IPS-18a (cell line): ENCODE data around the gene UQCR11.

Experiments used
- H3K27ac ChIP-seq: one replicate; pipeline ENCODE4 v1.5.1; 2013; ENCODE audit warnings: low read length
- H3K27me3 ChIP-seq: one replicate; pipeline ENCODE4 v1.6.1; 2013; ENCODE audit warnings: mild to moderate bottlenecking, low read length; ENCODE audit not compliant: control insufficient read depth, insufficient read depth
- H3K36me3 ChIP-seq: one replicate; pipeline ENCODE4 v1.6.1; 2013; ENCODE audit warnings: low read depth, low read length; ENCODE audit not compliant: control insufficient read depth
- H3K4me1 ChIP-seq: one replicate; pipeline ENCODE4 v1.6.1; 2013; ENCODE audit warnings: low read depth, low read length; ENCODE audit not compliant: control insufficient read depth
- H3K4me3 ChIP-seq: one replicate; pipeline ENCODE4 v1.5.1; 2013; ENCODE audit warnings: low read length
- H3K9ac ChIP-seq: one replicate; pipeline ENCODE4 v1.6.1; 2013; ENCODE audit warnings: mild to moderate bottlenecking, low read length, moderate library complexity
- H3K9me3 ChIP-seq: one replicate; pipeline ENCODE4 v1.6.1; 2013; ENCODE audit warnings: low read depth, low read length; ENCODE audit not compliant: control insufficient read depth

The UQCR11 gene

DNA sequence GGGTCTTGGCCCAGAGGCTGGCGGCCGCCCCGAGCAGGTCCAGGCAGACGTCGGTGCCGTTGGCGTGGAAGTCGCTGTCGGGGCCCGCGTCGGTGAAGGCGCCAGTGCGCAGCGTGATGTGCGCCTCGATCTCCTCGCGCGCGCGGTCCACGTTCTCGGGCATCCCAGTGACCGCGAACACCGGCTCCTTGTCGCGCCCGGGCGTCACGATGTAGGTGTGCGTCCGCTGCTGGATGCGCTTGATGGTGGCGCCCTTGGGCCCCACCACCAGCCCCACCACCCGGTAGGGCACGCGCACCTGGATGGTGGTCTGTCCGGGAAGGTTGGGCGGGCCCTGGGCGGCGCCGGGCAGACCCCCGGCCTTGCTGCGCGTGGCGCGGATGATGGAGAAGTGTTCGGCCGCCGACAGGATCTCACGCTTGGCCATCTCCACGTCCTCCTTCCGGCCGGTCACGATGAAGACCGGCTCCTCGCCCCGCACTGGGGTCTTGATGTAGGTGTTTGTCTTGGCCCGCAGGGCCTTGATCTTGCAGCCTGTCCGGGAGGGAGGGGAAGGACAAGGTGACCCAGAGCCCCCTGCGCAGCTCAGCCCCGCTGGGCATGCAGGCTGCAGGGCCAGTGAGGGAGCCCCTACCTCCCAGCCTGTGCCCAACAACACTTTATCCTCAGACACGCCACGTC, 48.7 kb downstream of the UQCR11 start:
- Histone ChIP-seq H3K9ac (no peak overlapping the region), H3K4me1 (no peaks in the 10 kb centered on the region), H3K27ac (no peak overlapping the region), H3K9me3 (no peaks in the 10 kb centered on the region), H3K27me3 (no peaks in the 10 kb centered on the region), H3K36me3 (no peaks in the 10 kb centered on the region), H3K4me3 (no peak overlapping the region)

DNA sequence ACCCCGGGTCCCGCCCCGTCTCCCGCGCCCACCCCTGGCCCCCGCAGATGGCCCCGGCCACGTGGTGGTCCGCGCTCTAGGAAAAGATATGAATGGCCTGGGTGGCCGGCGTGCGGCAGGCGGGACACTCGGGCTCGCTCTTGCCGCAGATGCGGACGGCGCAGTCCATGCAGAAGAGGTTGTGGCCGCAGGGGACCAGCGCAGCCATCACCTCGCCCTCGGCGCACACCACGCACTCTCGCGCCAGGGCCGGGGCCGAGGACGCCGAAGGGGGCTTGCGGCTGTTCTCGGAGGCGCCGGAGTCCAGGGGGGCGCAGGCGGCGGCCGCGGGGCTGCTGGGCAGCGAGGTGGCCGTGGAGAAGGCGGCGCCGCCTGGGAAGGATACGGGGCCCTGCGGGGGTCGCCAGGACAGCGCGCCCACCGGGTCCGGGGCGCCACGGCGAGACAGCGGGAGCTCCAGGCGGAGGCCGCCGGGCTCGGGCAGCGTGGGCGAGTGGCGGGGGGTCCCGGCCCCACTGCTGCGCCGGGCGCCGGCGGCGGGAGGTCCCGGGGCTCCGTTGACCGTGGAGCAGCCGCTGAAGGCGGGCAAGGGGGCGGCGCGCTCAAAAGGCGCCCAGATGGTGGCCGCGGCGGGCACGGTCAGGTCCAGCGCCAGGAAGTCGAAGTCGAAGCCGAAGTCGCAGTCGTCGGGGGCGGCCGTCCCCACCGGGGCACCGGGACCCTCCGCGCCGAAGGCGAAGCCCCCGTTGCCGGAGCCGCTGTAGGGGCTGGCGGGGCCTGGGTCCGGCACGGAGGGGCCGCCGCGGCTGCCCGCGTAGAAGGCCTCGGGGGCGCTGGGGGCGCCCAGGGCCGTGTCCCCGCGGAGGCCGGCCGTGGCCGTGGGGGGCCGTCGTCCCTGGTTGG, 49.5 kb downstream of the UQCR11 start:
- Histone ChIP-seq H3K27ac (no peak overlapping the region), H3K4me1 (no peaks in the 10 kb centered on the region), H3K36me3 (no peaks in the 10 kb centered on the region), H3K4me3 (no peak overlapping the region), H3K9ac (no peak overlapping the region), H3K9me3 (no peaks in the 10 kb centered on the region), H3K27me3 (no peaks in the 10 kb centered on the region)

DNA sequence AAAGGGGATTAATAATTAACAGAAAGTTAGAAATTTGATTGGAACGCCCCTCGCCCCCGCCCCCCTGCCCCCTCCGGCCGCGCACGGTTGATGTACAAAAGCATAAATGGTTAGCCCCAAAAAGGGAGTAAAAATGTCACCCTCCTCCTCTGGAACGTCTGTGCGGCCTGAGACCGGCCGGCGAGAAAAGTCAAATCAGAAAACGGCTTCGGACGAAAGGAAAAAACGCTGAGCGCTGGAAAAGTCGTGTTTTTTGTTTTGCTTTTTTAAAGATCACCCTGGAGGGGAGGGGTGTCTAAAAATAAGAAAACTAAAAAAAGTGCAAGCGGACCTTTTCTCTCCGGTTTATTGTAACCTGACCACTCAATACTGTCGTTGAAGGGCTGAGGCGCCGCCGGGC, 50.3 kb downstream of the UQCR11 start:
- H3K9me3 ChIP-seq, result no peaks in the 10 kb centered on the region
- no peak overlapping the region for H3K4me3 ChIP-seq
- no peaks in the 10 kb centered on the region for H3K36me3 ChIP-seq
- no peaks in the 10 kb centered on the region for H3K4me1 ChIP-seq
- H3K27ac ChIP-seq, result no peak overlapping the region
- no peaks in the 10 kb centered on the region for H3K27me3 ChIP-seq
- no peak overlapping the region for H3K9ac ChIP-seq

DNA sequence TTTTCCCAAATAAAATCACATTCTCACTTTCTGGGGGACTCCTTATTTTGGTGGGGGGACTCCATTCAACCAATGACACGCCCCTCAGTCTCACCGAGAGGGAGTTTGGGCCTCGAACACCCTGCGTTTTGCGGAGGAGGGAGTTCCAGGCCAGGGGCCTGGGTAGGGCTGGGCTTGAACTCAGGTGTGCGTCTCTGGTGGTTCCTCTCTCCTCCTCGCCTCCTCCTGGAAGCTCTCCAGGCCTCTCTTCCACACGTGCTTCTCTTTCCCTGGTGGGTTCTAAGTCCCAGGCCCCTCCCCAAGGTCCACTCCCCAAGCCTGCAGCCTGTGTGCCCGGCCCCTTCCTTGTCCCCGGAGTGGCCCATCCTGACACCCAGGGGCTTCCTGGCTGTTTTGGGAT, 51.8 kb downstream of the UQCR11 start:
- Histone ChIP-seq H3K4me3 (no peak overlapping the region), H3K4me1 (no peaks in the 10 kb centered on the region), H3K36me3 (no peaks in the 10 kb centered on the region), H3K27me3 (no peaks in the 10 kb centered on the region), H3K9ac (no peak overlapping the region), H3K9me3 (no peaks in the 10 kb centered on the region), H3K27ac (no peak overlapping the region)

DNA sequence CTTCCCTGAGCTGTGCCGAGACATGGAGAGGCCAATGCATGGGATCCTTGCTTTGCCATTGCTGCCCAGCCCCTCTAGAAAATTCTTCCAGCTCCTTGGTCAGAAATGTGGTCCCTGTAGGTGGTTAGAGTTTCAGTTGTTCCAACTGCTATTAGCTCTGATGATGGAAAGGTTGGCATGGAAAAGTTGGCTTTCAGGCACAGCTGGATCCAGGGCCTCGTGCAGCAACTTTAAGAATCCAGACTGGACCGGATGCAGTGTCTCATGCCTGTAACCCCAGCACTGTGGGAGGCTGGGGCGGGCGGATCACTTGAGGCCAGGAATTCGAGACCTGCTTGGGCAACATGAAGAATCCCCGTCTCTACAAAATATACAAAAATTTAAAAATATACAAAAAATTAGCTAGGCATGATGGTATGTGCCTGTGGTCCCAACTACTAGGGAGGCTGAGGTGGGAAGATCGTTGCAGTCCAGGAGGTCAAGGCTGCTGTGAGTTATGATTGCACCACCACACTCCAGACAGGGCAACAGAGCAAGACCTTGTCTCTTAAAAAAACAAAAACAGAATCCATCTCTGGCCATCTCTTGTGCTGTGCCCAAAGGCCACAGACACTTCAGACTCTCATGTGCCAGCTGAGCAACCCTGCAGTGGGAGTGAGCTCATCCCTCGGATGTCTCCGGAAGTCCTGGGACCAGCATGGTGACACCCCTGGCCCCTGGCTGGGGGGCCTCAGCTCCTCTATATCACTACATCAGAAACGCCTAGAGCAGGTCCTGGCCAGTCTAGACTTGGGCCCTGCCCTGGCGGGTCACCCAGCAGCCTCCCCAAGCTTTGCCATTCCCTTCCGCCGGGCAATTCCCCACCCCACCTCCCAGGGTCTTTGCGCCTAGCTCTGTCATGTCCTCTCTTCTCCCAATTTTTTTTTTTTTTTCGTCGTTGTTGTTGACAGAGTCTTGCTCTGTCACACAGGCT, 53.9 kb downstream of the UQCR11 start:
- H3K9ac ChIP-seq, result no peak overlapping the region
- H3K27ac ChIP-seq, result no peak overlapping the region
- no peak overlapping the region for H3K4me3 ChIP-seq

DNA sequence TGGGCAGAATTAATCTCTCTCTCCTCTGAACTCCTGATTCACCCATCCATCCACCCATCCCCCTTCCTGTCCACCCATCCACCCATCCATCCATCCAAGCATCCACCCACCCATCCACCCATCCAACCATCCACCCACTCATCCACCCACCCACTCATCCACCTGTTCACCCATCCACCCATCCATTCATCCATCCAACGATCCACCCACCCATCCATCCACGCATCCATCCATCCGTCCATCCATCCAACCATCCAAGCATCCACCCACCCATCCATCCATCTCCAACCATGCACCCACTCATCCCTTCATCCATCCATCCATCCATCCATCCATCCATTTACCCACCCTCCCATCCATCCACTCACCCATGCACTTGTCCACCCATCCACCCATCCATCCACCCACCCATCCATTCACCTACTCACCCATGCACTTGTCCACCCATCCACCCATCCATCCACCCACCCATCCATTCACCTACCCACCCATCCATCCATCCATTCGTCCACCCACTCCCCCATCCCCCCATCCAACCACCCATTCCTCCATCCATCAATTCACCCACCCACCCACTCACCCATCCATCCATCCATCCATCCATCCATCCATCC, 55.8 kb downstream of the UQCR11 start:
- no peaks in the 10 kb centered on the region for H3K9me3 ChIP-seq
- H3K27me3 ChIP-seq, result peaks cover 7% of the 10 kb centered on the region
- no peaks in the 10 kb centered on the region for H3K4me1 ChIP-seq
- H3K9ac ChIP-seq, result no peak overlapping the region
- H3K36me3 ChIP-seq, result no peaks in the 10 kb centered on the region
- no peak overlapping the region for H3K4me3 ChIP-seq
- no peak overlapping the region for H3K27ac ChIP-seq

More for the DNA sequence above, 53.9 kb downstream of the UQCR11 start:
- H3K9me3 ChIP-seq, result no peaks in the 10 kb centered on the region
- H3K27me3 ChIP-seq, result no peaks in the 10 kb centered on the region
- no peaks in the 10 kb centered on the region for H3K36me3 ChIP-seq
- no peaks in the 10 kb centered on the region for H3K4me1 ChIP-seq
